ENCODE results near the gene LGR6. TPM values are rescaled to one million over a fixed set of nuclear protein-coding genes. Genes with fewer than 3 reads are reported as not detected.

Gene LGR6
- total RNA-seq, 4 donors from 2014 or later = 1.6 to 4.9 (median 4.1) TPM

GRCh38 chr1:202194328-202194648 is 689 bp downstream of the LGR6 start:
- no peak for DNase-seq (ENCODE audit: low spot score in 2 of 2)
- peak overlapping the region; percentile 43 for H3K4me3 ChIP-seq
- 73% methylated on average over 7 of the region's 11 CpGs for WGBS
- H3K9me3 ChIP-seq = no peaks in the 10 kb centered on the region
- no peaks in the 10 kb centered on the region for H3K36me3 ChIP-seq
- TF ChIP-seq CTCF (IDR thresholded peaks at IDR 0.05) (no peak), POLR2AphosphoS5 (IDR thresholded peaks at IDR 0.05) (no peak), EP300 (IDR thresholded peaks at IDR 0.05) (no peak), POLR2A (IDR thresholded peaks at IDR 0.05) (no peak)
- peaks cover 40% of the 10 kb centered on the region for H3K27me3 ChIP-seq
- H3K4me1 ChIP-seq = peaks cover 27% of the 10 kb centered on the region
- H3K27ac ChIP-seq = no peak overlapping the region

GRCh38 chr1:202197653-202198365 is 4.2 kb downstream of the LGR6 start:
- TF ChIP-seq CTCF (IDR thresholded peaks at IDR 0.05) (no peak), EP300 (IDR thresholded peaks at IDR 0.05) (no peak), POLR2A (IDR thresholded peaks at IDR 0.05) (no peak), POLR2AphosphoS5 (IDR thresholded peaks at IDR 0.05) (no peak)
- H3K27me3 ChIP-seq = peaks cover 30% of the 10 kb centered on the region
- 51% methylated on average over 7 of the region's 7 CpGs for WGBS

GRCh38 chr1:202198366-202198724 is 4.7 kb downstream of the LGR6 start:
- no peaks in the 10 kb centered on the region for H3K36me3 ChIP-seq
- H3K4me1 ChIP-seq = peaks cover 34% of the 10 kb centered on the region
- 55% methylated on average over 1 of the region's 1 CpG for WGBS
- no peaks in the 10 kb centered on the region for H3K9me3 ChIP-seq
- no peak overlapping the region for H3K4me3 ChIP-seq
- no peak for DNase-seq (ENCODE audit: low spot score in 2 of 2)
- TF ChIP-seq POLR2A (IDR thresholded peaks at IDR 0.05) = no peak
- TF ChIP-seq EP300 (IDR thresholded peaks at IDR 0.05) = no peak
- no peak for TF ChIP-seq CTCF (IDR thresholded peaks at IDR 0.05)
- no peak for TF ChIP-seq POLR2AphosphoS5 (IDR thresholded peaks at IDR 0.05)
- peaks cover 25% of the 10 kb centered on the region for H3K27me3 ChIP-seq
- no peak overlapping the region for H3K27ac ChIP-seq

More at GRCh38 chr1:202197653-202198365, 4.2 kb downstream of the LGR6 start:
- Histone ChIP-seq H3K9me3 (no peaks in the 10 kb centered on the region), H3K4me3 (no peak overlapping the region), H3K27ac (no peak overlapping the region), H3K4me1 (peaks cover 40% of the 10 kb centered on the region), H3K36me3 (no peaks in the 10 kb centered on the region)
- DNase-seq (ENCODE audit: low spot score in 2 of 2) = no peak

- Histone ChIP-seq H3K27me3 (peaks cover 15% of the 10 kb centered on the region), H3K36me3 (no peaks in the 10 kb centered on the region), H3K27ac (no peak overlapping the region), H3K4me1 (peaks cover 25% of the 10 kb centered on the region), H3K9me3 (no peaks in the 10 kb centered on the region), H3K4me3 (no peak overlapping the region)
- no peak for DNase-seq (ENCODE audit: low spot score in 2 of 2)
- TF ChIP-seq CTCF (IDR thresholded peaks at IDR 0.05) = no peak
- no peak for TF ChIP-seq EP300 (IDR thresholded peaks at IDR 0.05)
- TF ChIP-seq POLR2AphosphoS5 (IDR thresholded peaks at IDR 0.05) = no peak
- TF ChIP-seq POLR2A (IDR thresholded peaks at IDR 0.05) = no peak
- WGBS = 27% methylated on average over 16 of the region's 16 CpGs
Observed at GRCh38 chr1:202199040-202199889, 5.7 kb downstream of the LGR6 start.

- Histone ChIP-seq H3K9me3 (no peaks in the 10 kb centered on the region), H3K4me3 (no peak overlapping the region), H3K27ac (no peak overlapping the region), H3K4me1 (peaks cover 25% of the 10 kb centered on the region), H3K27me3 (peaks cover 7% of the 10 kb centered on the region), H3K36me3 (no peaks in the 10 kb centered on the region)
- WGBS = 53% methylated on average over 4 of the region's 4 CpGs
- no peak for DNase-seq (ENCODE audit: low spot score in 2 of 2)
- no peak for TF ChIP-seq CTCF (IDR thresholded peaks at IDR 0.05)
- no peak for TF ChIP-seq POLR2AphosphoS5 (IDR thresholded peaks at IDR 0.05)
- TF ChIP-seq EP300 (IDR thresholded peaks at IDR 0.05) = no peak
- no peak for TF ChIP-seq POLR2A (IDR thresholded peaks at IDR 0.05)
Observed at GRCh38 chr1:202200112-202200548, 6.5 kb downstream of the LGR6 start.

Measured in suprapubic skin (tissue), 4 donors.